Tibial nerve (tissue), 4 donors: ENCODE measurements around the gene ITPKB. TPM values are rescaled to one million over a fixed set of nuclear protein-coding genes. Genes with fewer than 3 reads are reported as not detected.

Source experiments
- DNase-seq, 2 donors: peaks; one replicate each; pipeline ENCODE4 v3.0.0-alpha.2; 2019; ENCODE audit warnings: low spot score in 2 of 2
- H3K27ac ChIP-seq, 4 donors: fragments of 200-600 bp; sonication (generic) in 3 of 4; one replicate each; pipeline ENCODE4 v1.5.1; 2017 to 2019; ENCODE audit warnings: mild to moderate bottlenecking in 1 of 4
- H3K27me3 ChIP-seq, 2 donors: fragments of 200-600 bp; sonication (generic) in 1 of 2; one replicate each; pipeline versions ENCODE4 v1.5.1 to v1.6.0; 2017 to 2019
- H3K36me3 ChIP-seq, 3 donors: fragments of 200-600 bp; sonication (generic); one replicate each; pipeline ENCODE4 v1.5.1; 2018 to 2019
- H3K4me1 ChIP-seq, 4 donors: fragments of 200-600 bp; sonication (generic) in 3 of 4; one replicate each; pipeline ENCODE4 v1.5.1; 2017 to 2019
- H3K4me3 ChIP-seq, 4 donors: fragments of 200-600 bp; sonication (generic) in 3 of 4; one replicate each; pipeline ENCODE4 v1.5.1; 2017 to 2019; ENCODE audit warnings: mild to moderate bottlenecking in 1 of 4, moderate library complexity in 1 of 4
- H3K9me3 ChIP-seq, 4 donors: fragments of 200-600 bp; sonication (generic) in 3 of 4; one replicate each; pipeline ENCODE4 v1.5.1; 2017 to 2019
- CTCF ChIP-seq, 5 experiments: fragments of 200-600 bp in 3 of 5; fragments of 450-650 bp in 2 of 5; sonication (generic) in 3 of 5; IDR thresholded peaks; one replicate each; pipeline ENCODE4 v1.5.1; 2016 to 2019; ENCODE audit warnings: antibody characterized with exemption in 5 of 5, mild to moderate bottlenecking in 3 of 5, moderate library complexity in 2 of 5
- EP300 ChIP-seq, 2 donors: sonication (generic); formaldehyde crosslinking; IDR thresholded peaks; one replicate each; pipeline ENCODE4 v1.6.1; 2017; ENCODE audit warnings: antibody characterized with exemption in 2 of 2, mild to moderate bottlenecking in 1 of 2
- POLR2A ChIP-seq, 2 donors: fragments of 450-650 bp; IDR thresholded peaks; one replicate each; pipeline ENCODE4 v1.6.1; 2017; ENCODE audit warnings: antibody characterized with exemption in 2 of 2, mild to moderate bottlenecking in 2 of 2, moderate library complexity in 2 of 2
- WGBS, 2 donors: methylation state at CpG; one replicate each; pipeline ENCODE4 v1.1.5; 2018; 5-methylcytosine and 5-hydroxymethylcytosine counted together
- total RNA-seq, 4 donors: library from RNA; depleted of rRNA; stranded (reverse); fragments of >200 nt; gene quantifications; one replicate each; pipeline ENCODE4 v1.1.0, GENCODE V29; 2016

Gene ITPKB
- total RNA-seq, 4 donors from 2014 or later: 49.2 to 82.0 (median 52.7) TPM

GRCh38 chr1:226784081-226785049 is 45.3 kb upstream of the ITPKB start:
- peaks cover 0 to 26% (median 5%) of the 10 kb centered on the region in 4 donors for H3K4me1 ChIP-seq
- TF ChIP-seq POLR2A (IDR thresholded peaks at IDR 0.05) (no peak), CTCF (IDR thresholded peaks at IDR 0.05) (no peak), EP300 (IDR thresholded peaks at IDR 0.05) (no peak)
- peak overlapping the region in 2 of 4 donors; percentile 62 to 69 for H3K27ac ChIP-seq
- no peak overlapping the region for H3K4me3 ChIP-seq
- 60 to 62% methylated on average over 19 of the region's 19 CpGs for WGBS, 2 donors
- no peak for DNase-seq
- no peaks in the 10 kb centered on the region for H3K9me3 ChIP-seq
- H3K36me3 ChIP-seq: no peaks in the 10 kb centered on the region
- no peaks in the 10 kb centered on the region for H3K27me3 ChIP-seq

- TF ChIP-seq CTCF (IDR thresholded peaks at IDR 0.05) (no peak), POLR2A (IDR thresholded peaks at IDR 0.05) (no peak), EP300 (IDR thresholded peaks at IDR 0.05) (no peak)
- no peak for DNase-seq
- 56 to 69% methylated on average over 4 of the region's 4 CpGs for WGBS, 2 donors
- Histone ChIP-seq H3K27me3 (no peaks in the 10 kb centered on the region), H3K27ac (peak overlapping the region in 1 of 4 donors; percentile 69), H3K9me3 (no peaks in the 10 kb centered on the region), H3K36me3 (no peaks in the 10 kb centered on the region), H3K4me3 (no peak overlapping the region), H3K4me1 (peaks cover 0 to 34% (median 12%) of the 10 kb centered on the region in 4 donors)
Measured at GRCh38 chr1:226782845-226783601, 43.9 kb upstream of the ITPKB start.

- 74 to 94% methylated on average over 7 of the region's 7 CpGs for WGBS, 2 donors
- Histone ChIP-seq H3K36me3 (no peaks in the 10 kb centered on the region), H3K9me3 (no peaks in the 10 kb centered on the region), H3K4me3 (no peak overlapping the region), H3K27me3 (no peaks in the 10 kb centered on the region), H3K27ac (no peak overlapping the region), H3K4me1 (peaks cover 0 to 37% (median 12%) of the 10 kb centered on the region in 4 donors)
- DNase-seq: no peak
- TF ChIP-seq CTCF (IDR thresholded peaks at IDR 0.05) (no peak), POLR2A (IDR thresholded peaks at IDR 0.05) (no peak), EP300 (IDR thresholded peaks at IDR 0.05) (no peak)
Measured at GRCh38 chr1:226781937-226782609, 43.0 kb upstream of the ITPKB start.

- Histone ChIP-seq H3K4me3 (no peak overlapping the region), H3K27me3 (no peaks in the 10 kb centered on the region), H3K4me1 (peaks cover 0 to 28% (median 11%) of the 10 kb centered on the region in 4 donors), H3K9me3 (no peaks in the 10 kb centered on the region), H3K36me3 (no peaks in the 10 kb centered on the region), H3K27ac (peak overlapping the region in 2 of 4 donors; percentile 59 to 71)
- WGBS, 2 donors: 87 to 92% methylated on average over 10 of the region's 10 CpGs
- TF ChIP-seq POLR2A (IDR thresholded peaks at IDR 0.05) (no peak), CTCF (IDR thresholded peaks at IDR 0.05) (no peak), EP300 (IDR thresholded peaks at IDR 0.05) (no peak)
- DNase-seq: no peak
Measured at GRCh38 chr1:226779561-226779960, 40.5 kb upstream of the ITPKB start.
